COLO829 (cell line): Measurements from ENCODE around the gene HDGFL2.
"Not testable (repeated sequence)": the region's sequence is repeated elsewhere in the genome, so short reads cannot be mapped to it uniquely, and the experiment has no call there.

ENCODE experiments used
- DNase-seq: peaks from one replicate; pipeline ENCODE4 v3.0.0; 2012; ENCODE audit warnings: low spot score

Gene HDGFL2

DNA sequence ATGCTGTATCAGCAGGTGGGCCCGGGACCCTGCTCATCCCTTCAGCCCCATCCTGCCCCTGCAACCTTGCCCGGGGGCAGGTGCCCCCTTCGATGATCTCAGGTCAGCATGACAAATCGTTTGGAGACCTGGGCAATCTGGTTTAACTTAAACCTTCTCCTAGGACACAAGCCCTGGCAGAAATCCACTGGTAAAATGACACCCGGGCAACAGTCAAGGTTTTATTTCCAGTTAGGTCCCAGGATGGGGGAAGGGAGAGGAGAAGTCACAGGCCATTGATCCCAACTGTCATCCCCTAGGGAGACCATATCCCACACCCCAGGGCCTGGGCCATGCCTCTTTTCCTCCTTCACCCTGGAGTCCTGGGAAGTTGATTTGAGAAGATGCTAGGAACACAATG is 64.7 kb downstream of the HDGFL2 start:
- no peak for DNase-seq

DNA sequence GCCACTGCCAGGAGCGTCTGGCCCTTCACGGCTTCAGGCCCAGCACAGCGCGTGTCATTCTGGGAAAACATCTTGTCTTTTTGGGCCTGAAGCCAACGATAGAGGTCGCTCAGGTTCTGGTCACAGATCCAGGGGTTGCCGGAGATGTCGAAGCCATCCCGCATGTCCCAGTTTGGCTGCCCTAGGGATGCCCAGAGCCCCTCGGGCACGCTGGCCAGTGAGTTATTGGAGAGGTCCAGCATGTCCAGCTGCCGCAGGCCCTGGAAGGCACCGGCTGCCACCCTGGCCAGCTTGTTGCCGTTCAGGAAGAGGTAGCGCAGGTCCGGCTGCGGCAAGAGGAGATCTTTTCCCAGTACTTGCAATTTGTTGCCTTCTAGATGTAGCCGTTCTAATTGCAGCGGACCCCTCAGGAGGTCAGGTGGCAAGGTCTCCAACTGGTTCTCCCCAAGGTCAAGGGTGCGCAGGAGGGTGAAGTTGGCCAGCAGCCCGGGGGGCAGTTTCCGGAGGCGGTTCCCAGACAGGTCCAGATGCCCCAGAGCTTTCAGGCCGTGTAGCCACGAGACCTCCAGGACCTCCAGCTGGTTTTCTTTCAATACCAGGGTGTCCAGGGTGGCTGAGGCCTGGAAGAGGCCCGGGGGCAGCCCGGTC is 66.0 kb downstream of the HDGFL2 start:
- DNase-seq, result no peak

DNA sequence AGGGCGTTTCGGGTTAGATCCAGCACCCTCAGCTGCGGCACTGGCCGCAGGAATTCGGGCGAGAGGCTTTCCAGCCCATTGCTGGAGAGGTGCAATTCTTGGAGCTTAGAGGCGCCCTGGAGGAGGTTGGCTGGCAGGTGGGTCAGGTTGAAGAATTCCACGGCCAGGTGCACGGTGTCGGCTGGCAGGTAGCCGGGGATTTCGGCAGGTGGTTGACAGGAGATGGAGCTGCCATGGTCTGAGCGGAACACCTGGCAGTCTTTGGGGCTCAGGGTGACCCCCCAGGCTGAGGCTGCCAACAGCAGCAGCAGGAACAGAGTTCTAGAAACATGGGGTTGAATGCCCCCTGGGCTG is 66.5 kb downstream of the HDGFL2 start:
- no peak for DNase-seq

DNA sequence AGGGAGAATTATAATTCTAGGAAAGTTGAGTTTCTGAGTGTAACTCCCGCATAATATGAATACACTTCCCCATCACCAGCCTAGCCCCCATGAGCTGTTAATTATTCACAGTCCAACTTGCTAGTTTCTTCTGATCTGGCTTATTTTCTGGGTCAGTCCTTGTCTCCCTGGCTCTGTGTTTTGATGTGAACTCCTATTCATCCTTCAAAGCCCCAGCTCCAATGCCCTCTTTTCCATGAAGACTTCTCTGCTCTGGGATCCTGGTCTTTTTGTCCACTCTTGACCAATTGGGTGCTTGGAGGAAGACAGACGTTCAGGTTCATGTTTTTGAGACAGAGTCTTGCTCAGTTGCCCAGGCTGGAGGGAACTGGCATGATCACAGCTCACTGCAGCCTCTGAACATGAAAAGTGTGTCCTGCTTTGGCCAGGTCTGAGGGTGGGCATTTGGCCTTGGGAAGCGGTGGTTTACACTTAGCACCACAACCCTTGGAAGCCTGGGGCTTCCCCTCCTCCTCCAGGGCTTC is 67.1 kb downstream of the HDGFL2 start:
- no peak for DNase-seq

DNA sequence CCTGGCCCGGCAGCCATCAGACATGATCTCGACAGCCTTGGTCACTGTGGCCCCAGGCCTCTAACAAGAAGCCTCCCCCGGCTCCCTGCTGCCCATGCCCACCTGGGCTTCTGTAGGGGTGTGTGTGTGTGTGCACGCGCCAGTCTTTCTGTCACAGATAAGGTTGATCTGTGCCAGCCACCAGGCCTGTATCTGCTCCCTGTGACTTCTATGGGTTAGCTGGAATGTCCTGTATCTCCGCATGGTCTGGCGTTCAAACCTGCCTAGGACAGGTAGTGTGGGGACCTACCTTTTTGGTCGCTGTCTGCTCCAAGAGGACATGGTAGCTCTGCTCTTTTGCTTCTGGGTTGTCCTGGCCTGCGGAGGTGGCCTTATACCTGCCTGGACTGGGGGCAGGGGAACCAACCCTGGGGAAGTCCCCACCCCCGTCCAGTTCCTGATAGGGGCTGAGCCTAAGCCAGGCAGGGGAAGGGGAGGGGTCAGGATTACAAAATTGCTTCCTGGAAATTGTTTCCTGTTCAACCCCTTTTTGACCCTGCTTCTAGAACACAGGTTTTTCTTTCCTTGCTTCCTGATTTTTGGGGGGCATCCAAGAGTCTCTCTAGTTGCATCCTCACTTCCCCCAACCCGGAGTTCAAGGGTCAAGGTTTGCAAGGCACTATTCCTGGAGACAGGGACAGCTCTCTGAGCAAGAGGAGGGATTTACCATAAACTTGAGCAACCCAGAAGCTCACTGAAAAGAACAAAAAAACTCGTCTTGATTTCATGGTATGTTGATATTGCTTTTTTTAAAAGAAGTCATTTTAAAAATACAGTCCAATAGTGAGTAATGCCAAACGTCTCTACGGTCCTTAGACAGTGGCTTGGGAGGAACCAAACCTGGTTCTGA is 67.8 kb downstream of the HDGFL2 start, which contains the start of gene LRG1:
Gene LRG1 (minus strand): TSS at position 344 of the 889 bp plus-strand sequence. CDS start 23 bp downstream, at position 321.
- no peak for DNase-seq

DNA sequence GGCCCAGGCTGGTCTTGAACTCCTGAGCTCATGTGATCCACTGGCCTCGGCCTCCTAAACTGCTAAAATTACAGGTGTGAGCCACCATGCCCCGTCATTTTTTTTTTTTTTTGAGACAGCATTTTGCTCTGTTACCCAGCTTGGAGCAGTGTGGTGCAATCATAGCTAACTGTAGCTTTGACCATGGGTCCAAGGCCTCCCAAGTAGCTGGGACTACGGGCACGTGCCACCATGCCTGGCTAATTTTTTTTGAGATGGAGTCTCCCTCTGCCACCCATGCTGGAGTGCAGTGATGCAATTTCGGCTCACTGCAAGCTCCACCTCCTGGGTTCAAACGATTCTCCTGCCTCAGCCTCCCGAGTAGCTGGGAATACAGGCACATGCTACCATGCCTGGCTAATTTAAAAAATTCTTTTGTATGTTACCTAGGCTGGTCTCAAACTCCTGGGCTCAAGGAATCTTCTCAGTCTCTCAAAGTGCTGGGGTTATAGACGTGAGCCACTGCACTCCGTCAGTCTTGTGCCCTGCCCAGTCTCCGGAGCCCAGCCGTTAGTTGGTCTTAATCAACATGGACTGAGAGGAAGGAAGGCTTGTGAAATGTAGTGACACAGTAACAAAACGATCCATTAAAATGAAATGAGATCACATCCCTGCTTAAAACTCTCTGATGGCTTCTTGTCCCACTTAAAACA is 69.2 kb downstream of the HDGFL2 start:
- no peak for DNase-seq

DNA sequence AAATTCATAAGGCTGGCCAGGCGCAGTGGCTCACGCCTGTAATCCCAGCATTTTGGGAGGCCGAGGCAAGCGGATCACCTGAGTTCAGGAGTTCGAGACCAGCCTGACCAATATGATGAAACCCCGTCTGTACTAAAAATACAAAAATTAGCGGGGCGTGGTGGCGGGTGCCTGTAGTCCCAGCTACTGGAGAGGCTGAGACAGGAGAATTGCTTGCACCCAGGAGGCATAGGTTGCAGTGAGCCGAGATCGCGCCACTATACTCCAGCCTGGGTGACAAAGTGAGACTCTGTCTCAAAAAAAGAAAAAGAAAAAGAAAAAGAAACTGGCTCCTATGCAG is 69.7 kb downstream of the HDGFL2 start:
- not testable (repeated sequence) for DNase-seq

DNA sequence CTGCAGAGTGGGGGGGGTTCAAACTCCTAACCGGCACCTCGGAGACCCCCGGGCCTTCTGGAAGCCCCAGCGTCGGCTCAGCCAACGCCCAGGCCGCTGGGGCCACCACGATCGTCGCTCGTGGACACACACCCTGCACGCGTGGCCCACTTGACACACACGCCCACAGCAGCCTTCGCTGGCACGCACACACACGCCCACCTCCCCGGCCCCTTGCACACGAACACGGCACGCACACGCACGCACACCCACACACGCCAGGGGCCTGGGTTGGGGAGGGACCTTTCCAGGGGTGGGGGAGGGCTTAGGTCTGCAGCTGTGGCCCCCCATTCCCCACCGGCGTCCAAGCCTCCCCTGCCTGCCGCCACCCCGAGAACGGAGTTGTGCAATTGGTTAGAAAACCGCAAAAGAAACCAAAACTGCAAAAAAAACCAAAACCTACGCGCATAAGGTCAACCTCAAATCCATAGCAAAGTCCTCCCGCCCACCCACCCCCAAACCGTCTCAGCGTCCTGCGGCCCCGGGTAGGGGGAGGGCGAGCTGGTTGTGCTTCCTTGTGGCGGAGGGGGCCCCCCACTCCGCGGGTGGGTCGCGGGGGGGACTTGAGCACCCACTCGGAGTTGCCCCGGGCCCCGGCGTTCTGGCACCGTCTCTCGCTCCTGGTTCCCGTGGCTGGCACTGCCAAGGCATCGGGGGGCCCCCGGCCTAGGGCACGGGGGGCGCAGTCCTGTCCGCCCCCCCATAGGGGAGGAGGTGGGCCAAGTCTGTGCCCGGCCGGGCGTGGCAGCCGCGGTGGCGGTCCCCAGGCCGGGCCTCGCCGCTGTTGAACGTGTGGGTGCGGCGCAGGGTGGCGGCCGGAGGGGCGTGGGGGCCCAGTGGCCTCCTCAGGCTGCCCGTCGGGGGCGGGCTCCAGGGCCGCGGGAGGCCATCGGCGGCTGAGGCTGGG is 71.1 kb downstream of the HDGFL2 start:
- DNase-seq, result no peak

DNA sequence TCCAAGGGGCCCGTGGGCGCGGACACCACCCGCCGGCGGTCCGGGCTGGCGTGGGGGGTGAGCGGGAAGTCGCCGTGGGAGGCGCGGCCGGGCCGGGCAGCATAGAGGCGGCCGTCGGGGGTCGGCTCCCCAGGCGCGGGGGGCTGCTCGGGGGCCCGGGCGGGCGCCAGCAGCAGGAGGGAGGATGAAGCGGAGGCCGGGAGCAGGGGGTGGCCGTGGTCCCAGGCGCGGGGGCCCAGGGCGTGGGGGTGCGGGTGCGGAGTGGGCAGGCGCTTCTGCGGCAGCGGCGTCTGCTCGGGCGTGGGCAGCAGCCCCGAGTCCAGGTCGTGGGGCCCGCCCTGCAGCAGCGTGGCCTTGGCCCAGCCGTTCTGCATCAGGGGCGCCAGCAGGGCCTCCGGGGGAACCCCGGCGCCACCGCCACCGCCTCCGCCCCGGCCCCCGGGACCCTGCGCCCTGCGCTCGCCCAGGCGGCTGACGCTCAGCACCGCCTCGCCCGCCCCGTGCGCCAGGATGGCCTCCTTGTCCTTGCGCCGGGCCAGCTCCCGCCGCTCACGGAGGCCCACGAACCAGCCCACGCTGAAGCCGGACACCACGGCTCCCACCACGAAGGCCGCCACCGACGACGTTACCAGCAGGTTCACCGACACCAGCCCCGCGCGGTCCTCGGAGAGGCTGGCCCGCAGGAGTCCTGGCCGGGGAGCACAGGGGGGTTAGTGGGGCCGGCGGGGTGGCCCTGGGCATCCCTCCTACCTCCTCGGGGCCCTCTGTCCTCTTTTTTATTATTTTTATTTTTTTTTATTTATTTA is 71.9 kb downstream of the HDGFL2 start:
- DNase-seq, result no peak

DNA sequence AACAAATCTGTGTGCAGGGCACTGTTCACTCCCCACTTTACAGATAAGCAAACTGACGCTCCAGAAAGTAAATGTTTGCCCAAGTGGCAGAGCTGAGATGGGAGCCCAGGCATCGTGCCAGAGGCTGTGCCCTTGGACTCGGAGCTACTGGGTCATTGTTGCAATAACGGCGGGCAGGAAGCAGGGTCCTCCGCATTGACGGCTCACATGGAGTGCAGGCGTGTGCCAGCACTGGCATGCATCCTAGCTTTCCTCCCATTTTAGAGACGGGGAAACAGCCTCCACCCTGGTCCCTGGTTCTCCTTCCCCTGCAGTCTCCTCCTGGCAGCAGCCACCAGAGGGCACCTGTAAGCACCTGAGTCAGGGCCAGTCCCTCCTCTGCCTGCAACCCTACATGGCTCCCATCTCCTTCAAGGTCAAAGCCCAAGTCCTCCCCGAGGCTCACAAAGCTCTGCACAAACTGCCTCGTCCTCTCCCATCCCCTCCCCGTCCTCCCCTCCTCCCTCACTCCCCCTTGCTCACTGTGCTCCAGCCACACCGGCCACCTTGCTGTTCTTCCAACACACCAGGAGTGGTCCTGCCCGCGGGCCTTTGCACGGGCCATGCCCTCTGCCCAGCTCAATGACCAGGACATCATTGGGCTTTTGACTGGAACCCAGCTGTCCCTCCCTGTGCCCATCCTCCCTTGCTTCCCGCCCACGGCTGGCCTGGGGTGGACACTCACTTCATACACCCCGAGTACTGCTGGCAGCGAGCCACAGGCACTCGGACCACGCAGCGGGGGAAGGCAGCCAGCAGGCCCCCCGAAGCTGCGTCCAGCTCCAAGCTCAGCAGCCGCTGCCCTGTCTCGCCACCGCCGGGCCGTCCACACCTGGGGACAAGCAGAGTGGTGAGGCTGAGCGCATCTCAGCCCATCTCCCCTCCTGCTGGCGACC is 75.5 kb downstream of the HDGFL2 start:
- DNase-seq, result no peak

DNA sequence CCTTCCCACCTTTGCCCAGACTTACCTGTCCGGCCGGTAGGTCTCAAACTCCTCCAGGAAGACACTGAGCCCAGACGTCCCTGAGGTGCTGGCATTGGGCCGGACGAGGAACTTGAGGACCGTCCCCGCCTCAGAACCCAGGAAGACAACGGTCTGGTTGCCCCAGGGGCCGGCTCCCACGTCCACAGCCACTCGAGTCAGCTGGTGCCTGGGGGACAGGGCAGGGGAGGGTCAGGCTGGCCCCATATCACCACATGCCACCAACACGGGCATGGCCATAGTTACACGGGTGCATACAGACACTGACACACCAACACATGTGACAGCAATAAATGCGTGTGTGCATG is 76.1 kb downstream of the HDGFL2 start:
- DNase-seq, result no peak

DNA sequence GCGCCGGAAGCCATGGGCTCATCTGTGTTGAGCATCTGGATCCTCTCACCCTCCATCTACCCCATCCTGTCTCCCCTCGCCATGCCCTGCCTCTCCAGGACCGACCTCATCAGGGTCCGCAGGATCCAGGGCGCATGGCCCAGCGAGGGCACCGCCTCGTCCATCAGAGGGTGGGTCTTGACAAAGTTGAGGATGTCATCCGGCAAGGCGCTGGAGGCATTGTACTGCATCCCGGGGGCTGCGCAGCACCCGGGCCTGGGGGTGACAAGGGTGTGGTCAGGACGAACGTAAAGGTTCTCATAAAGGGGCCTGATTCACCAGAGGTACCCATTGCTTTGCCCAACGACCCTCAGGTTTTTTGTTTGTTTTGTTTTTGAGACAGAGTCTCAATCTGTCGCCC is 77.9 kb downstream of the HDGFL2 start:
- DNase-seq, result no peak

DNA sequence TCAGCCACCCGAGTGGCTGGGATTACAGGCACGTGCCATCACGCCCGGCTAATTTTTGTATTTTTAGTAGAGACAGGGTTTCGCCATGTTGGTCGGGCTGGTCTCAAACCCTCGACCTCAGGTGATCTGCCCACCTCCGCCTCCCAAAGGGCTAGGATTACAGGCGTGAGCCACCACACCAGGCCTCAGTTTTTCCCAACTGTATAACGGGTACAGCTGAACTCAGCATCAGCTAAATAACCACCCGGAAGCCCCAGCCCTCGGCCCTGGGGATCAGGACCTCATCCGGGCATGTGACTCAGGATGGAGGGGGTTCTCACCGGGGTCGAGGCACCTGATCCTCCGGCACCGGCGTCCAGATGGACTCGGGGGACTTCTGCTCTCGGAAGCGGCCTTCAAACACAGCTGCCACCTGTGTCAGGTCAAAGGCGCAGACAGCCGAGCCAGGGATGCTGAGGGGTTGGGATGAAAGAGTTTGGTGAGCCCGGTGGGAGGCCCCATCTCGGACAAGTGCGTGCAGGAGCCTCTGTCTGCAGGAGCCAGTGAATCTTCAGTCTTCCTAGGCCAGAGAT is 78.5 kb downstream of the HDGFL2 start:
- DNase-seq, result no peak
